ENCODE data around the gene ASTL. TPM values are rescaled to one million over a fixed set of nuclear protein-coding genes. Genes with fewer than 3 reads are reported as not detected.
"Not testable (repeated sequence)": the region's sequence is repeated elsewhere in the genome, so short reads cannot be mapped to it uniquely, and the experiment has no call there.

The ASTL gene
- polyA plus RNA-seq, 2 donors, result 0.26 to 0.32 TPM

DNA sequence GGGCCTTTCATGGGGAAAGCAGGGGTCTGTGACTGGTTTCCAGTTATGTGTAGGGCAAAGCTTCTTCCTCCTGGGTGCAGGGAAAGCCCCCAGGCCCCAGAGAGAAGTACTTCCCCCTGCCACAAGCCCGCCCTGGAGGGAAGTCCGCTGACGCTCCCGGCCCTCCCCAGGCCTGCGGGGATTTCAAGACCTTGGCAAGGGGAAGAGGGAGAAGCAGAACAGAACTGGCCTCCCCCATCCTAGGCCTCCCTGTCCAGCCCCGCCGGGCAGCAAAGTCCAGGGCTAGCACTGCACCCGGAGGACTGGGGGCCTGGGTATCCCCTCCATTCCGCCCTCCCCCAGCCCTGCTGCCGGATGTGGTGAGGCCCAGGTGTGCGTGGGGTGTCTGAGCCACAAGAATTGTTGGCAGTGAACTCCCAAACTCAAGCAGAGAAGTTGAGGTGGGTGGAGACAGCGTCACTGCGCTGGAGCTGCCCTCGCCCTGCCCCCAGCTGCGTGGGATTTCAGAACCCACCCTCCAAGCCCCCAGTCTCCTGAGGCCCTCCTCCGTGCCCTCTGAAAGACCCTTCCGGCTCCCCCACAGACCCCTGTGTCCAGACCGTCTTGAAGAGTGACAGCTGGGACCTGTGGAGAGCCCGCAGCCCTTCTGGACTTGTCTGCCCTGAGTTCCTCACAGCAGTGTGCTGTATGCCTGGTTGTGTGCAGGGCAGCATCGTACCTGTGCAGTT is 8.0 kb upstream of the ASTL start:
- Histone ChIP-seq H3K36me3 (ENCODE audit: control insufficient read depth in 2 of 2, insufficient read depth in 2 of 2, low read length in 1 of 2) (no peaks in the 10 kb centered on the region), H3K9me3 (ENCODE audit: control insufficient read depth in 2 of 2, insufficient read depth in 1 of 2, low read depth in 1 of 2, low read length in 1 of 2) (no peaks in the 10 kb centered on the region), H3K4me3 (ENCODE audit: low read depth in 1 of 2, low read length in 2 of 2) (no peak overlapping the region), H3K4me1 (ENCODE audit: control insufficient read depth in 2 of 2, insufficient read depth in 2 of 2, low read length in 1 of 2) (peaks cover 14 to 17% of the 10 kb centered on the region in 2 donors), H3K27me3 (ENCODE audit: control insufficient read depth in 1 of 2, insufficient read depth in 2 of 2, low read length in 2 of 2) (no peaks in the 10 kb centered on the region), H3K27ac (ENCODE audit: low read depth in 2 of 2, low read length in 1 of 2) (peak overlapping the region; percentile 60 to 69)
- WGBS, 2 donors, result 58 to 64% methylated on average over 20 of the region's 20 CpGs

DNA sequence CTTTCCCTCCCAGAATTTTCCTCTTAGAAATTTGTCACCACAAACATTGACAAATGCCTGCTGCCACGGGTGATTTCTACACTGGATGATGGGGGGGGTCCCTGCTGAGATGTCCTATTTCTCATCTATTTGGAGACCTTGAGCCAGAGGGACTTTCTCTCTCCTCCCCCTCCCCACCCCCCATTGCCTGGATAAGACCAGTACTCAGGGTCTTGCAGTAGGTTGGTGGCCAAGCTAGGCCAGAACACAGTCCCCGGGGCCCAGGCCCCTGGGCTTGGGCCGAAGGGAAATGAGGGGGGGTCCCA is 7.5 kb upstream of the ASTL start:
- no peaks in the 10 kb centered on the region for H3K36me3 ChIP-seq (ENCODE audit: control insufficient read depth in 2 of 2, insufficient read depth in 2 of 2, low read length in 1 of 2)
- WGBS, 2 donors, result 46 to 54% methylated on average over 3 of the region's 3 CpGs
- no peak overlapping the region for H3K4me3 ChIP-seq (ENCODE audit: low read depth in 1 of 2, low read length in 2 of 2)
- no peaks in the 10 kb centered on the region for H3K9me3 ChIP-seq (ENCODE audit: control insufficient read depth in 2 of 2, insufficient read depth in 1 of 2, low read depth in 1 of 2, low read length in 1 of 2)
- H3K27me3 ChIP-seq (ENCODE audit: control insufficient read depth in 1 of 2, insufficient read depth in 2 of 2, low read length in 2 of 2), result no peaks in the 10 kb centered on the region
- peak overlapping the region; percentile 60 to 69 for H3K27ac ChIP-seq (ENCODE audit: low read depth in 2 of 2, low read length in 1 of 2)
- peaks cover 14 to 17% of the 10 kb centered on the region in 2 donors for H3K4me1 ChIP-seq (ENCODE audit: control insufficient read depth in 2 of 2, insufficient read depth in 2 of 2, low read length in 1 of 2)

DNA sequence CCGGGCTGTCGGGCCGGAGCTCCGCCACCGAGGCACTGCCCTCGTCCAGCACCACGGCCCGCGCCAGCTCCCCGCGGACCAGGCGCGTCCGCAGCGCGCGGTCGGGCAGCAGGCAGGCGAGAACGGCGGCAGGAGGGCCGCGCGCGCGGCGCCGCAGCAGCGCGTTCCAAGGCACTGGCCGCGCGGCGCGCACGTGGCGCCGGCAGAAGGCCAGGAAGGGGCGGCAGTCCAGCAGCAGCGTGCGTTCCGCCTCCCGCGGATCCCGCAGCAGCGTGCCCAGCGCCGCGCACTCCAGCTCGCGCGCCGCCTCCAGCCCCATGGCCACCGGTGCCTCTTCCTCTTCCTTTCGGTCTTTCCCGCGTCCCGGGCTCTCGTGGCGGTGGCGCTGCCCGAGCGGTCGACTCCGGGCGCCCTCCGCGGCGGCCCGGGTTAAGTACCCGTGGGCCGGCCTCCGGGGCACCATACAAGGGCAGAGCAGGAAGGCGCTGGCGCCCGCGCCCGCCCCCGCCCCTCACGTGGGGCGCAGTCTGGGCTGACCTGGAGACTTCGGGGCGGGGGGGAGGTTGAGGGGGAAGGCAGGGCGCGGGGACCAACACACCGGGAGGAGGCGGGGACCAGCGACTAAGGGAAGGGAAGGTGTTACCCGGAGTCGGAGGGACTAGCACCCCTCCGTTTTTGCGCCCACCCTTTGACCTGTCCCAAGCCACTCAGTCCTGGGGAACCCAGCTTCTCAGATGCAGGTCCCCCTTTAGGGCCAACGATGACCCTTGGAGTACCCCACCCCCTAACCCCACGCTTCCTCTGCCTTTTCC is 6.9 kb upstream of the ASTL start, which contains the start of gene DUSP2:
DUSP2 (minus strand) TSS at position 405 of the 812 bp plus-strand sequence; CDS start at position 319, 86 bp downstream.
- Histone ChIP-seq H3K27ac (ENCODE audit: low read depth in 2 of 2, low read length in 1 of 2) (peak within 1 kb of the TSS; percentile 60 to 69), H3K36me3 (ENCODE audit: control insufficient read depth in 2 of 2, insufficient read depth in 2 of 2, low read length in 1 of 2) (no peaks in the 10 kb centered on the region), H3K4me1 (ENCODE audit: control insufficient read depth in 2 of 2, insufficient read depth in 2 of 2, low read length in 1 of 2) (peaks cover 14 to 17% of the 10 kb centered on the region in 2 donors), H3K9me3 (ENCODE audit: control insufficient read depth in 2 of 2, insufficient read depth in 1 of 2, low read depth in 1 of 2, low read length in 1 of 2) (no peaks in the 10 kb centered on the region), H3K27me3 (ENCODE audit: control insufficient read depth in 1 of 2, insufficient read depth in 2 of 2, low read length in 2 of 2) (no peaks in the 10 kb centered on the region), H3K4me3 (ENCODE audit: low read depth in 1 of 2, low read length in 2 of 2) (peak within 1 kb of the TSS; percentile 60 to 68)
- 2% methylated on average over 78 to 94 of the region's 94 CpGs for WGBS, 2 donors

DNA sequence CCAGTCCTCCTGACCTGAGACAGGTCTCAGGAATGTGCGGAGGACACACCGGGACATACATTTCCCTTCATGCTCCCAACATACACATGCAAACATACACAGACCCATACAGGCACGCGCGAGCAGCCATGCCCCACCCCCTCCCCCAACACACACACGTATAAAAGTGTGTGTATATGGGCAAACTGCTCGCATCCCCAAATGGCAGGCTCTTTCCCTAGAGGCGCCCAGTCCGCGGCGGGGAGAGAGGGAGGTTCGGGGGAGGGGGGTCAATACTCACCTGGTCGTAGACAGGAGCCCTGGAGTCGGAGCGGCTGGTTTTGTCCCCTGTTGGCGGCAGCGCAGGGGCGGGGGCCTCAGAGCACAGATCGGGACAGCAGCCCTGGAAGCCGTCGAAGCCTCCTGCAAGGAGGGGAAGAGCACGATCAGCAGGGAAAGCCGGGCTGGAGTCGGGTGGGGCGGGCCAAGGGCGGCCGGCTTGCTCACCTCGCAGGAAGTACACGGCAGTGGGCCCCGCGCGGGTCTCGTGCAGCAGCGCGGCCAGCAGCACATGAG is 6.3 kb upstream of the ASTL start:
- peak overlapping the region in 1 of 2 donors; percentile 43 for H3K27ac ChIP-seq (ENCODE audit: low read depth in 2 of 2, low read length in 1 of 2)
- 5% methylated on average over 33 to 35 of the region's 35 CpGs for WGBS, 2 donors
- peak overlapping the region; percentile 60 to 68 for H3K4me3 ChIP-seq (ENCODE audit: low read depth in 1 of 2, low read length in 2 of 2)
- H3K4me1 ChIP-seq (ENCODE audit: control insufficient read depth in 2 of 2, insufficient read depth in 2 of 2, low read length in 1 of 2), result peaks cover 14 to 17% of the 10 kb centered on the region in 2 donors
- no peaks in the 10 kb centered on the region for H3K36me3 ChIP-seq (ENCODE audit: control insufficient read depth in 2 of 2, insufficient read depth in 2 of 2, low read length in 1 of 2)
- H3K9me3 ChIP-seq (ENCODE audit: control insufficient read depth in 2 of 2, insufficient read depth in 1 of 2, low read depth in 1 of 2, low read length in 1 of 2), result no peaks in the 10 kb centered on the region
- H3K27me3 ChIP-seq (ENCODE audit: control insufficient read depth in 1 of 2, insufficient read depth in 2 of 2, low read length in 2 of 2), result no peaks in the 10 kb centered on the region

DNA sequence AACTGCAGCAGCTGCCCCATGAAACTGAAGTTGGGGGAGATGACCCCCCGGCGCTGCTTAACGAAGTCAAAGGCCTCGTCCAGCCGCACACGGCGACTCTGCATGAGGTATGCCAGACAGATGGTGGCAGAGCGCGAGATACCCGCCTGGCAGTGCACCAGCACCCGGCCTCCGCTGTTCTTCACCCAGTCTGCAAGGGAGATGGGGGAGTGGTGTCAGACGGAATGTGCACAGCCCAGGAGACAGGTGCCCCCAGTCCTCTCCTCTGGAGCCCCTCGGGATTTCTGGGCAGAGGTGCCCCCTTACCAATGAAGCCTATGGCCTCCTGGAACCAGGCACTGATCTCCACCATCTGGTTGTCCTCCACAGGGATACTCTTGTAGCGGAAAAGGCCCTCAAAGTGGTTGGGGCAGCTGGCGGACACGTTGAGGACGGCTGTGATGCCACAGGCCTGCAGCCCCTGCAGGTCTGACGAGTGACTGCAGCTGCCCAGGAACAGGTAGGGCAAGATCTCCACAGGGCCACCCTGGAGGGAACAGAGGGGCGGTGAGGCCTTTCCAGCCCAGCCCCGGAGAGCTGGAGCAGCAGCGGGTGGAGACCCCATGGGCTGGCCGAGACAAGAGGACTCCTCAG is 5.7 kb upstream of the ASTL start:
- 72 to 74% methylated on average over 23 of the region's 23 CpGs for WGBS, 2 donors

DNA sequence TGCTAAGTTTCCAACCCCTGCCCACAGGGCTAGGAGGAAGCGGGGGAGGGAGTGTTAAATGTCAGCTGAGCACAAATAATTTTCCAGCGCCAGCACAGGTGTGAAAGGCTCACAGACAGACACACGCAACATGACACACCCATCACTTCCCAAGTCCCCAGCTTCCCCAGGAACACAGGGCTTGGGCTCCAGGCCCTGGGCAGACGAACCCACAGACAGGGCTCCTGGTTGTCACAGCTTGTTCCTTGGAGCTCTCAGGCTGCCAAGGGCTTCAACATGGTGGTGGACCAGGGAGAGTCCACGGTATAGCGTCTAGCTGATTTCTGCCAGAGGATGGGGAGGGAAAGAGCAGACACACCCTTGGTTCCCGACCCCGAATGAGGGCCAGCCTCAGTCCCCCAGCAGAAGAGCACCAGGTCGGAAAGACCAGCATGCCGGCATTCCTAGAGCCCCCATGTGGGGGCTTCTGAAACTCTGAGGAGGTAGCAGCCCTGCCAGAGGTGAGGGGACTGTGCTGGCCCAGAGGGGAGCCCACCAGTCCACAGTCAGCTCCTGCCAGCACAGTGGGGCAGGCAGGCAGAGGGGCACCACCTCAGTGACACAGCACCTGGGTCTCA is 5.0 kb upstream of the ASTL start:
- peak overlapping the region in 1 of 2 donors; percentile 68 for H3K4me3 ChIP-seq (ENCODE audit: low read depth in 1 of 2, low read length in 2 of 2)
- no peaks in the 10 kb centered on the region for H3K9me3 ChIP-seq (ENCODE audit: control insufficient read depth in 2 of 2, insufficient read depth in 1 of 2, low read depth in 1 of 2, low read length in 1 of 2)
- peaks cover 10 to 23% of the 10 kb centered on the region in 2 donors for H3K4me1 ChIP-seq (ENCODE audit: control insufficient read depth in 2 of 2, insufficient read depth in 2 of 2, low read length in 1 of 2)
- H3K27ac ChIP-seq (ENCODE audit: low read depth in 2 of 2, low read length in 1 of 2), result no peak overlapping the region
- H3K36me3 ChIP-seq (ENCODE audit: control insufficient read depth in 2 of 2, insufficient read depth in 2 of 2, low read length in 1 of 2), result no peaks in the 10 kb centered on the region
- 75 to 79% methylated on average over 10 of the region's 10 CpGs for WGBS, 2 donors
- H3K27me3 ChIP-seq (ENCODE audit: control insufficient read depth in 1 of 2, insufficient read depth in 2 of 2, low read length in 2 of 2), result no peaks in the 10 kb centered on the region

More for the DNA sequence above, 5.7 kb upstream of the ASTL start:
- H3K27ac ChIP-seq (ENCODE audit: low read depth in 2 of 2, low read length in 1 of 2), result no peak overlapping the region
- H3K4me3 ChIP-seq (ENCODE audit: low read depth in 1 of 2, low read length in 2 of 2), result peak overlapping the region; percentile 60 to 68
- peaks cover 14 to 20% of the 10 kb centered on the region in 2 donors for H3K4me1 ChIP-seq (ENCODE audit: control insufficient read depth in 2 of 2, insufficient read depth in 2 of 2, low read length in 1 of 2)
- no peaks in the 10 kb centered on the region for H3K9me3 ChIP-seq (ENCODE audit: control insufficient read depth in 2 of 2, insufficient read depth in 1 of 2, low read depth in 1 of 2, low read length in 1 of 2)
- H3K27me3 ChIP-seq (ENCODE audit: control insufficient read depth in 1 of 2, insufficient read depth in 2 of 2, low read length in 2 of 2), result no peaks in the 10 kb centered on the region
- no peaks in the 10 kb centered on the region for H3K36me3 ChIP-seq (ENCODE audit: control insufficient read depth in 2 of 2, insufficient read depth in 2 of 2, low read length in 1 of 2)

DNA sequence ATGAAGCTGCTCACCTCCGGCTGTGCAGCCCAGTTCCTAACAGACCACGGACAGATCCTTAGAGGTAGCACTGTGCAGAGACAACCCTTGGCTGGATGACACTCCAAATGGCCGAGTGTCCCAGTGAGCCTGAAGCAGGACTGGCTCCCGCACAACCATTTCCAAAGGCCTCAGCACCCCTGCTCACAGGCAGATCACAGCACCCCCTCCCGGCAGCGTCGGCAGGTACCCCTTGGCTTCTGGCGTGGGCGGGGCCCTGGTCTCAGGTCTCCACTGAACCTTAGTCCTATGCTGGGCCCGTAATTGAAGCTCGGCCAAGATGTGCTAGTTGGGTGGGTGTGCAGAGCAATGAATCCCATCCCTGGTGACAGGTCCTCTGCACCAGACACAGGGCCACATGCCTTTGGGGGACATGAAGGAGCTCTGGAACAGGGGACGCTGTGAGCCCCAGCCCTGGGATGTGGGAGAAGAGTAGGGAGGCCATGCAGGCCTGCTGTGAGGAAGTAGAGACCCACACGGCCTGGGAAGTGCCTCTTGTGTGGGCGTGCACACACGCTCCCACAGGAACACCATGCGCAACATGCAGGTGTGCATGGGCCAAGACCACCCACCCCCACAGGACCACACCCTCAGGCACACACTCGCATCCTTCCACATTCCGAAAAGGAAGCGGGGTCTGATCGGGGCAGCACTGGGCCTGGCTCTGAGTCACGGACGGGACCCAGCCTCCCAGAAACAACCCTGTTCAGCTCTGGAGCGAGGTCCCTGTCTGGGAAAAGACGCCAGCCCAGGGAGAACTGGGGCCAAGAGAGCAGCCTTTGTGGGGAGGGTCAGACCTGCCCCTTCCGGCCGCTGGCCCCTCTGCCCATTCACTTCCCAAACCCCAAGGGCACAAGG is 4.2 kb upstream of the ASTL start:
- no peaks in the 10 kb centered on the region for H3K27me3 ChIP-seq (ENCODE audit: control insufficient read depth in 1 of 2, insufficient read depth in 2 of 2, low read length in 2 of 2)
- H3K27ac ChIP-seq (ENCODE audit: low read depth in 2 of 2, low read length in 1 of 2), result no peak overlapping the region
- H3K4me1 ChIP-seq (ENCODE audit: control insufficient read depth in 2 of 2, insufficient read depth in 2 of 2, low read length in 1 of 2), result peaks cover 9 to 26% of the 10 kb centered on the region in 2 donors
- no peaks in the 10 kb centered on the region for H3K36me3 ChIP-seq (ENCODE audit: control insufficient read depth in 2 of 2, insufficient read depth in 2 of 2, low read length in 1 of 2)
- H3K9me3 ChIP-seq (ENCODE audit: control insufficient read depth in 2 of 2, insufficient read depth in 1 of 2, low read depth in 1 of 2, low read length in 1 of 2), result no peaks in the 10 kb centered on the region
- no peak overlapping the region for H3K4me3 ChIP-seq (ENCODE audit: low read depth in 1 of 2, low read length in 2 of 2)
- 79% methylated on average over 26 of the region's 26 CpGs for WGBS, 2 donors

DNA sequence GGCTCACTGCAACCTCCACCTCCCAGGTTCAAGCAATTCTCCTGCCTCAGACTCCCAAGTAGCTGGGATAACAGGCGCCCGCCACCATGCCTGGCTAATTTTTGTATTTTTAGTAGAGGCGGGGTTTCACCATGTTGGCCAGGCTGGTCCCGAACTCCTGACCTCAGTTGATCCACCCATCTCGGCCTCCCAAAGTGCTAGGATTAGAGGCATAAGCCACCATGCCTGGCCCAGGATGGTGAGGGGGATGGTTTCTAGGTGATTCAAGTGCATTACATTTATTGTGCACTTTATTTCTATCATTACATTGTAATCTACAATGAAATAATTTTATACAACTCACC is 3.3 kb upstream of the ASTL start:
- not testable (repeated sequence) for H3K27ac ChIP-seq (ENCODE audit: low read depth in 2 of 2, low read length in 1 of 2); H3K27me3 ChIP-seq (ENCODE audit: control insufficient read depth in 1 of 2, insufficient read depth in 2 of 2, low read length in 2 of 2); H3K4me3 ChIP-seq (ENCODE audit: low read depth in 1 of 2, low read length in 2 of 2); H3K9me3 ChIP-seq (ENCODE audit: control insufficient read depth in 2 of 2, insufficient read depth in 1 of 2, low read depth in 1 of 2, low read length in 1 of 2); H3K36me3 ChIP-seq (ENCODE audit: control insufficient read depth in 2 of 2, insufficient read depth in 2 of 2, low read length in 1 of 2)
- H3K4me1 ChIP-seq (ENCODE audit: control insufficient read depth in 2 of 2, insufficient read depth in 2 of 2, low read length in 1 of 2), result peaks cover 9 to 24% of the 10 kb centered on the region in 2 donors
- WGBS, 2 donors, result 95% methylated on average over 5 of the region's 5 CpGs
